Stromal cell of bone marrow (primary cell): ENCODE measurements around the gene SEC14L1.

Experiments
- DNase-seq: peaks from one replicate; pipeline ENCODE4 v3.0.0-alpha.2; 2012; ENCODE audit warnings: low read depth

Gene SEC14L1

DNA sequence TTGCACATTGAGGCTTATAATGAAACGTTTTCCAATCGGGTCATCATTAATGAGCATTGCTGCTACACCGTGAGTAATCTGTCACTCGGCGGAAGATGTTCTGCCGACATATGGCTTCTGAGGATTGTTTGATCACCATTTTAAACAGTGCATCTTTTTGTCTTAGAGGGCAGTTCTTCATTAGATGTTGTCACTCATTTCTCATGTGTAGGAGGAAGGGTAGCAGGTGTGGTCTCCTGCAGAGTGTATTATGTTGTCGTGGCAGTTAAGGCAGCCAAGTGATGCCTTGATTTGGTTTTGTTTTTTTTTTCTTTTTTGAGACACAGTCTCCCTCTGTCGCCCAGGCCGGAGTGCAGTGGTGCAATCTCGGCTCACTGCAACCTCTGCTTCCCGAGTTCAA, 50.5 kb downstream of the SEC14L1 start:
- DNase-seq = no peak

GRCh38 chr17:77193653-77194052, 52.9 kb downstream of the SEC14L1 start:
- no peak for DNase-seq

- DNase-seq = no peak
These were observed 53.4 kb downstream of the SEC14L1 start for GRCh38 chr17:77194179-77194578.

GRCh38 chr17:77196251-77196650, 55.5 kb downstream of the SEC14L1 start:
- DNase-seq = no peak

GRCh38 chr17:77197115-77197514, 56.3 kb downstream of the SEC14L1 start:
- no peak for DNase-seq

DNA sequence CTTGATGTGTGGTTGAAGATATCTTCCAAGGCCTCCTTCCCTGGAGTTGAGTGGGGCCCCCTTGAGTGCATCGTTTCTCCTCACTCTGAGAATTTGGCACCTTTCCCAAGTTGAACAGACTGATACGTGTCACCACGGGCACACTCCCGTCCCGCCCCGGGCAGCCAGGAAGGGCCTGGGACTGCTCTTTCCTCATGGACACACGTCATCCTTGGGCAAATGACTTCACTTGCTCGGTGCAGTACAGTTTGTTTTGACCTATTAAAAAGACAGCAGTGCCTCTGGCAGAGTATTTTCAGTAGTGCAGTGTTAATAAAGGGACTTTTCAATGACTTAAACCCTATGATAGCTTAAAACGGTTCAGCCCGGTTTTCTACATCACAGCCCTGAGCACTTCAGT, 59.9 kb downstream of the SEC14L1 start:
- no peak for DNase-seq

DNA sequence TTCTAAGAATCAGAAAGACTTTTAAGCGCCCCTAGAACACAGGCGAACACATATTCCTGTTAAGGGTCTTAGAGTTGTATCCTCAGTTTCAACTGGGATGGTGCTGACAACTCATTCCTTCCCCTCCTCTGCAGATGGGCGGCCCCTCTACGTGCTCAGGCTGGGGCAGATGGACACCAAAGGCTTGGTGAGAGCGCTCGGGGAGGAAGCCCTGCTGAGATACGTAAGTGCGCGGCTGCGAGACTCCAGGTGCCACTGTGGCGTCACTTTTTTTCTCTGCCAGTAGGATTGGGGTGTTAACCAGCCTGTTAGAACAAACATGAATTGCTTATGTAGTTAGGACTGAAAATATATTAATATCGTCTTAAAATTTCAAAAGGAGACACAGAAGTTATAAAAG, 62.7 kb downstream of the SEC14L1 start:
- DNase-seq = no peak

GRCh38 chr17:77203846-77204245, 63.1 kb downstream of the SEC14L1 start:
- no peak for DNase-seq

DNA sequence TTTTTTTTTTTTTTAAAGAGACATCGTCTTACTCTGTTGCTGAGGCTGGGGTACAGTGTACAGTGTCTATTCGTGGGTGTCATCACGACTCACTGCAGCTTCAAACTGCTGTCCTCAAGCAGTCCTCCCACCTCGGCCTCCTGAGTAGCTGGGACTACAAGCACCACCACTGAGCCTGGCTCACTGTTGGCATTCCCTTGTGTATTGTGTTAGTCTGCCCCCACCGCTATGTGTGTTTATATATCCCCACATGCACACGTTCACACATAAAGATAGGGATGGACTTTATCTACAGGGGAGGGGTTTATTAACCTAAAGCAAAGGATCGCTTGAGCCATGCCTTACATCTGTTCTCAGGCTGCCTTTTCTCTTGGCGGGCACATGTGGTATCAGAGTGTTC, 63.8 kb downstream of the SEC14L1 start:
- no peak for DNase-seq

DNA sequence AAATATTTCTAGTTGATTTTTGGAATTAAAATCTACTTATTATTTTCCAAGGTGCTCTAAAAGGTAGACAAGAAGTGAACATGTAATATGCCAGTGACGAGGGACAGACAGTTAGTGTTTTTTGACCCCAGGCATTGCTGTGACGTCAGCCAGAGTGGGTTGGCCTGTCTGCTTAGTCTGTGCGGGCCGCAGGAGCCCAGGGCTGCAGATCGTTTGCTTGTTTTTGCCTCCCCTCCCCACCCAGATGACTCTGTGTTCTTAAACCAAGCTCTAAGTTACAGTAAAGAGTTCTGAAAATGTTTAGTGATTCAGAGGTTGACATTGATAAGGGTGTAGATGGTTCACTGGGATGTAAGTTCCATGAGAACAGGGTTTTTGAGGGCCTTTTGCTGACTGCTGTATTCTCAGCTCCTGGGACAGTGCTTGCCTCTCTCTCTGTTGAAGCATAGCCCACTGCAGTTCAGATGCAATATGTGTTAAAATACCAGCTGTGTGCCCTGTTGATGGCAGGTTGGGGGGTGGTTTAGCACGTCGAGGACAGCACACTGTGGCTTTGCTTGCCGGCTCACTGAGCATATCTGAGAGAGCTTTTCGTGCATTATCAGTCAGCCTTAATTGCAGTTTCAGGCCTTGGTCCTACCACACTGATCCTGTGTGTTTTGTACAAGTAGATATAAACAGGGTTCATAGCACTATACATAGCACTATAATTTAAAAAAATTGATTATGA, 64.8 kb downstream of the SEC14L1 start:
- no peak for DNase-seq

DNA sequence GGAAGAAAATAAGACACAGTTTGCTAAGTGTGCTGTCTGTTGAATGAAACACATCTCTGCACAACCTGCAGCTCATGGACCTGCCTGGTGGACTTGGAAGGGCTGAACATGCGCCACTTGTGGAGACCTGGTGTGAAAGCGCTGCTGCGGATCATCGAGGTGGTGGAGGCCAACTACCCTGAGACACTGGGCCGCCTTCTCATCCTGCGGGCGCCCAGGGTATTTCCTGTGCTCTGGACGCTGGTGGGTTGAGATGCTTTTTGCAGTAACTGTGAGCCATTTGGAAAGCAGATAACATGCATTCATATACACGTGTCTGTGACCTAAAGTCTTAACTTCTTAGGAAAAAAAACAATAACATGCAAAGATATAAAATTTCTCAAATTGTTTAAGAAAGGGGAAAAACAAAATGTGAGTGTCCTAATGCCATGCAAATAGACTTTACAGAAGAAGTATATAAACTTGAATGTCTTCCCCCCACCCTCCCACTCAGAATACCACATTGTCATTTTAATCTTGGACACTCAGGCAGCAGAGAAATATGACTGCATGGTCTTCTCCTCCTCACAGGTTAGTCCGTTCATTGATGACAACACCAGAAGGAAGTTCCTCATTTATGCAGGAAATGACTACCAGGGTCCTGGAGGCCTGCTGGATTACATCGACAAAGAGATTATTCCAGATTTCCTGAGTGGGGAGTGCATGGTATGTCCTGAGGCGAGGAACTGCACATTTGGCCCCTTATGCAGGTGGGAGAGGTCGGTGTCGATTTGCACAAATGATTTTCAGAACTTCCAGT, 65.6 kb downstream of the SEC14L1 start:
- DNase-seq = no peak

GRCh38 chr17:77207689-77208216, 67.0 kb downstream of the SEC14L1 start:
- no peak for DNase-seq

DNA sequence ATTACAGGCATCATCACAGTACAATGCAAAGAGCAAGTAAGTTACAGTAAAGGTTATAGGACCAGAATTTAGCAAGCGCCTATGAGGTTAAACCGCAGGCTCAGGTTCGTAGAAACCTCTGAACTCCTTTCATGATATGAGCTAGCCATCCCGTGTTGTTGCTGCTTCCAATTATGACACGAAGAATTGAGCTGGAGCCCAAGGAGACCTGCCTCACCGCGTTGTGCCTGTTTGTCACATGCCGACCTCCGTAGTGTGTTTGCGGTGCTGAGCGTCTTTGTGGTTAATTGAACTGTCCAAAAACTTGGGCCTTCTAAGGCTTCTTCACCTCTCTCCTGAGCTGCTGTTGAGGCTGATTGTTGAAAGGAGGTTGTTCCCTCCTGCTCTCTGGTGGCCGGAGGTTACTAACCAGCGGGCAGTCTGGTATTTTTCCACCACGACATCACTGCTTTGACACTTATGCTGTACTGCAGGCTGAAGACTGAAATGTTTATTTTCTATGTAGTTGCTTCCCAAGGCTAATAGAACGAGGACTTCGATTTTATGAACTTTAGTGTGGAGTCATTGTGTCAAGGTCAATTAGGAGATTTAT, 67.5 kb downstream of the SEC14L1 start:
- DNase-seq = peak; percentile 58

DNA sequence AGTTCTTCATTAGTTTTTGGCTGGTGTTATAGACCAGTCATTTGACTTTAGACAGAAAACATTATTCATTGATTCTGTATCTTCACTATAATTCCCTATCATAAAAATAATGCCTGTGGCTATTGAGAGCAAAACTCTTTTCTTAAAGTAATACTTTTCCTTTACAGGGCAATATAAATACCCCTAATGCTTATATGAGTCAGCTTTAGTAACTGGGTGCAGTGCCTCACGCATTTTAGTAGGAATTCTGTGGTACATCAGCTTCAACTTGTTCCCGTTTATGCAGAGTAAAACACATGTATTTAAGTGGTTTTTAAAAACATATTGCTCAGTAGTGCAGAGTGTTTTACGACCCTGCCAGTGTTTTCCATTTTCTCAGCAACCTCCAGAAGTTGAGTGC, 68.1 kb downstream of the SEC14L1 start:
- DNase-seq = no peak

GRCh38 chr17:77209330-77209748, 68.6 kb downstream of the SEC14L1 start:
- no peak for DNase-seq

DNA sequence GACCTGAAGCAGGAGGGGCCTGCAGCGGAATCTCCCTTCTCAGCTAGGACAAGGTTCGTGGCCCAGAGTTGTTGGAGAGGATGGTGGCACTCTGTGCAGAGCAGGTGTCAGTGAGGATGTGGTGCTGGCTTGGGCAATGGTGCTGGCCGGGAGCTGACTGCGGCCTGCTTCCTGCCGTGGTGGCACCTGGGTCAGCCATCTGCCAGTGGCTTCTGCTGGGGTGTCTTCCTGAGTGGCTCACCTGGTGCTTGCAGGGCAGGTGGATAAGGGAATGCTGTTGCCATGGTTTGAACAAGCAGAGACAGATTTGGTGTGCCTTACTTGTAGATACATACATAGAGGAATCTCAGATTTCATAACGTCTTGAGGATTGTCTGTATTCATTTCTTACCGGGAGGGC, 69.6 kb downstream of the SEC14L1 start:
- no peak for DNase-seq

- DNase-seq = no peak
These were observed 70.3 kb downstream of the SEC14L1 start for GRCh38 chr17:77210946-77211541.

GRCh38 chr17:77211681-77212080, 70.9 kb downstream of the SEC14L1 start:
- DNase-seq = no peak

DNA sequence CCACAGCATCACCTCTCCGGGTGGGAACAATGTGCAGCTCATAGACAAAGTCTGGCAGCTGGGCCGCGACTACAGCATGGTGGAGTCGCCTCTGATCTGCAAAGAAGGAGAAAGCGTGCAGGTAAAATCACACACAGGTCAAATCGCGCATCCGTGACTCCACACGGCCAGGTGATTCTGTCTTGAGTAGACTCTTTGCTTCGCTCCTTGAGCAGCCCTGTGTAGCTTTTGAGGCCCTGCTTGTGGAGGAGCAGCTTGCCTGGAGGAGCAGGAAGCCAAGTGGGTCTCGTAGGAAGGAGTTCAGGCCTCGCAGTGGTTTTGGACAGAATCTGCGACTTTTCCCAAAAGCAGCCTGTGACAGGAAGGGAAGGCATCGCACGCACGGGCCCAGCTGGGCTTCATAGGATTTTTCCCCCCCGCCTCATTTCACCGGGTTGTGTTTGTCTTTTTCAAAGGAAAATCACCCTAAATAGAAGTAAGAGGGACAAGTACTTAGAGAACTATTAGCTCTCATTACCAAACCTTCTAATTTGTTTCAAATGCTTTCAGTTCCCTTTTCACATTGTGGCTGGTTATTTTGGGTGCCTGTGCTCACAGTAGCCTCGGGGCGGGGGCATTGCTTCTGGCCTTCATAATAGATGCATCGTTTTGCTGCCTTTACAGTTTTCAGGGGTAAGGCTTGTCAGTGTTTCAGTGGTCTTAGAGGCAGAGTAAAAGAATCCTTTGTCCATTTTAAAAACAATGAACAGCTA, 71.5 kb downstream of the SEC14L1 start:
- no peak for DNase-seq

- no peak for DNase-seq
These were observed 72.3 kb downstream of the SEC14L1 start for GRCh38 chr17:77212833-77213777.

- no peak for DNase-seq
These were observed 73.0 kb downstream of the SEC14L1 start for GRCh38 chr17:77213778-77214132.
